Measurements from ENCODE around the gene FNBP1.

Gene FNBP1

DNA sequence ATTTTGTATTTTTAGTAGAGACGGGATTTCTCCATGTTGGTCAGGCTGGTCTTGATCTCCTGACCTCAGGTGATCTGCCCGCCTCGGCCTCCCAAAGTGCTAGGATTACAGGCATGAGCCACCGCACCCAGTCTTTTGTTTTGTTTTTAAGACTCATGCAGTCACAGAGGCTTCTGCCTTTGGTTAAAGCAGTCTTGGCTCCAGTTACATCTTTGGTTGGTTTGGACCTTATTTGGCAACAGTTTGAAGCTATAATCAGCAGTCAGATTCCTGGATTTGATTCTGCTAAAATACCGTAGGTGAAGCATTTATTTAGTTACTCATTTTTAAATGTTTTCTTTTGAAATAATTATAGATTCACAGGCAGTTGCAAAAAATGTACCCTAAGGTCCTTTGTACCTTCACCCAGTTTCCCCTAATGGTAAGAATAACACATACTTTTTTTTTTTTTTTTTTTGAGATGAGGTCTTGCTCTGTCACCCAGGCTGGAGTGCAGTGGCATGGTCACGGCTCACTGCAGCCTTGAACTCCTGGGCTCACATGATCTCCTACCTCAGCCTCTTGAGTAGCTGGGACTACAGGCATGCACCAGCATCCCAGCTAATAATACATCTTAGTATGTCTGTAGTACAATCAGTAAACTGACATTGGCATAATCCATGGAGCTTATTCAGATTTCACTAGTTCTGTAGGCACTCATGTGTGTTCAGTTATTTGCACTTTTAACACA lies 192.0 kb downstream of the FNBP1 start:
- 0 out of 2 replicates have a peak, but pooled peaks cover 2% of the 10 kb centered on the region for H3F3A ChIP-seq (ENCODE audit: low read depth)
- H3K4me2 ChIP-seq (ENCODE audit: low read depth, low read length, poor library complexity, severe bottlenecking) = no peak overlapping the region
- no peaks in the 10 kb centered on the region for H3K9me2 ChIP-seq (replicated peaks; ENCODE audit: low read depth, low read length)
- no peaks in the 10 kb centered on the region for H3K79me2 ChIP-seq (ENCODE audit: insufficient read depth, low read length)
- no peaks in the 10 kb centered on the region for H3K27me3 ChIP-seq (ENCODE audit: insufficient read depth, low read length, poor library complexity, severe bottlenecking)
- no peak overlapping the region for H3K9ac ChIP-seq (ENCODE audit: low read depth, low read length, poor library complexity, severe bottlenecking)
- peaks cover 16% of the 10 kb centered on the region for H3K4me1 ChIP-seq (ENCODE audit: insufficient read depth, low read length, poor library complexity, severe bottlenecking)
- H3K4me3 ChIP-seq (ENCODE audit: low read length, poor library complexity, severe bottlenecking) = no peak overlapping the region
- TF ChIP-seq EZH2phosphoT487 (IDR thresholded peaks at IDR 0.05; ENCODE audit: borderline replicate concordance) = no peak
- TF ChIP-seq, protein P1, sequence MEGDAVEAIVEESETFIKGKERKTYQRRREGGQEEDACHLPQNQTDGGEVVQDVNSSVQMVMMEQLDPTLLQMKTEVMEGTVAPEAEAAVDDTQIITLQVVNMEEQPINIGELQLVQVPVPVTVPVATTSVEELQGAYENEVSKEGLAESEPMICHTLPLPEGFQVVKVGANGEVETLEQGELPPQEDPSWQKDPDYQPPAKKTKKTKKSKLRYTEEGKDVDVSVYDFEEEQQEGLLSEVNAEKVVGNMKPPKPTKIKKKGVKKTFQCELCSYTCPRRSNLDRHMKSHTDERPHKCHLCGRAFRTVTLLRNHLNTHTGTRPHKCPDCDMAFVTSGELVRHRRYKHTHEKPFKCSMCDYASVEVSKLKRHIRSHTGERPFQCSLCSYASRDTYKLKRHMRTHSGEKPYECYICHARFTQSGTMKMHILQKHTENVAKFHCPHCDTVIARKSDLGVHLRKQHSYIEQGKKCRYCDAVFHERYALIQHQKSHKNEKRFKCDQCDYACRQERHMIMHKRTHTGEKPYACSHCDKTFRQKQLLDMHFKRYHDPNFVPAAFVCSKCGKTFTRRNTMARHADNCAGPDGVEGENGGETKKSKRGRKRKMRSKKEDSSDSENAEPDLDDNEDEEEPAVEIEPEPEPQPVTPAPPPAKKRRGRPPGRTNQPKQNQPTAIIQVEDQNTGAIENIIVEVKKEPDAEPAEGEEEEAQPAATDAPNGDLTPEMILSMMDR (conservative IDR thresholded peaks at IDR 0.05; ENCODE audit: low read length) = no peak
- H4K20me1 ChIP-seq (ENCODE audit: insufficient read depth, low read length, poor library complexity, severe bottlenecking) = no peaks in the 10 kb centered on the region
- no peak overlapping the region for H2AFZ ChIP-seq (ENCODE audit: low read length)
- peaks cover 5% of the 10 kb centered on the region; the same call in 1 of the 2 replicates for H3K36me3 ChIP-seq (ENCODE audit: insufficient read depth, low read length)
- H3K9me3 ChIP-seq (ENCODE audit: insufficient read depth, low read depth, low read length) = no peaks in the 10 kb centered on the region

DNA sequence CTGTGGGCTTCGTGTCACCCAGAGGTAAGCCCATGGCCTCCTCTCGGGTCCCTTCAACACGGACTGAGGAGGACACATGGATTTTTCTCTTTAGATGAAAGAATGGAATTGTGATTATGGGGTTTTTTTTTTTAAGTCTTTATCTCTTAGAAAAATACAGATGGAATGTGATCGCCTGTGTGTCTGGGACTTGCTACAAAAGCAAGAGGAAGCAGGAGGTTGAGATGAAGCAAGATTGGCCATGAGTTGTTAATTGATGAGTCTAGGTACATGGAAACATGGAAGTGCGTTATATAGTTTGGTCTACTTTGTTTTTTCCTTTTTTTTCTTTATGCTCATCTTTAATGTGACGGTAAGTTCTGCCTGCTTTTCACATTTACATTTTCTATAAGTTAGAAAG lies 193.1 kb downstream of the FNBP1 start:
- Histone ChIP-seq H3K4me1 (ENCODE audit: insufficient read depth, low read length, poor library complexity, severe bottlenecking) (peaks cover 8% of the 10 kb centered on the region), H3K4me2 (ENCODE audit: low read depth, low read length, poor library complexity, severe bottlenecking) (no peak overlapping the region), H3K79me2 (ENCODE audit: insufficient read depth, low read length) (no peaks in the 10 kb centered on the region), H3K27me3 (ENCODE audit: insufficient read depth, low read length, poor library complexity, severe bottlenecking) (no peaks in the 10 kb centered on the region), H3K9me2 (replicated peaks; ENCODE audit: low read depth, low read length) (no peaks in the 10 kb centered on the region), H3F3A (ENCODE audit: low read depth) (no peaks in the 10 kb centered on the region), H3K4me3 (ENCODE audit: low read length, poor library complexity, severe bottlenecking) (no peak overlapping the region), H4K20me1 (ENCODE audit: insufficient read depth, low read length, poor library complexity, severe bottlenecking) (no peaks in the 10 kb centered on the region), H3K9me3 (ENCODE audit: insufficient read depth, low read depth, low read length) (no peaks in the 10 kb centered on the region), H3K9ac (ENCODE audit: low read depth, low read length, poor library complexity, severe bottlenecking) (no peak overlapping the region), H2AFZ (ENCODE audit: low read length) (no peak overlapping the region), H3K36me3 (ENCODE audit: insufficient read depth, low read length) (peaks cover 5% of the 10 kb centered on the region; the same call in 1 of the 2 replicates)
- TF ChIP-seq, protein P1 (conservative IDR thresholded peaks at IDR 0.05; ENCODE audit: low read length) = no peak
- no peak for TF ChIP-seq EZH2phosphoT487 (IDR thresholded peaks at IDR 0.05; ENCODE audit: borderline replicate concordance)

DNA sequence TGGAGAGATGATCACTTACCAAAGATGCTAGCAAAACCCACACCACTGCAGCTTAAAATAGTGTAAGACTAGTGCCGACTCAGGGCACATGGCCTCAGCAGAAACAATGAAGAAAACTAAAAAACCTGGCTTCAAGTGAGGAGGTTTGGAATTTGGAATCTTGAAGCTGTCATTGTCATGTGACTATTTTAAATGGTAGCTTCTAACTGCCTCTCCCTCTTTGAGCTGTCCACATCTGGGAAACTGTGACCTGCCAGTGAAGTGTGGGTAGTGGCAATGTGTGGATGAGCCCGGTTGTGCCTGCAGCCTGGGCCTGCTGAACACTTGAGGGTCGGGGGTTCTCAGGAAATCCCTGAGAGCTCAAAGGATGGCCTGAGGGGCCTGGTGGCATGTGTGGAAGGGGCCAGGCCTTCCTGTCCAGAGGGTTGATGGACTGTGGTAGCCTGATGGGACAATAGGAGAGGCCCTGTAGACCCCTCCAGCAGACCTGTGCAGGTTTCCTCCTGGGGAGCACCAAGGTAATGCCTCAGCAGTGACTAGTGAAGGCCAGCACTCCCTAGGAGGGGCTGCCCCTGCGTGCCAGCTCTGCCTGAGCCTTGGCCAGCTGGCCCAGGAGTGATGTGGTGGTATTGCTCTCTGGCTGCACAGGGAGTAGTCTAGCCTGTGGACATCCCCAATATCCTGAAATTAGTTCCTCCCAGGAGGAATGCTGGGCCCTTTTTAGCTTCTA lies 194.1 kb downstream of the FNBP1 start:
- H3K79me2 ChIP-seq (ENCODE audit: insufficient read depth, low read length) = no peaks in the 10 kb centered on the region
- no peak for TF ChIP-seq EZH2phosphoT487 (IDR thresholded peaks at IDR 0.05; ENCODE audit: borderline replicate concordance)
- TF ChIP-seq, protein P1 (conservative IDR thresholded peaks at IDR 0.05; ENCODE audit: low read length) = no peak
- no peaks in the 10 kb centered on the region for H3K9me3 ChIP-seq (ENCODE audit: insufficient read depth, low read depth, low read length)
- H3K4me3 ChIP-seq (ENCODE audit: low read length, poor library complexity, severe bottlenecking) = no peak overlapping the region
- no peaks in the 10 kb centered on the region for H3K4me1 ChIP-seq (ENCODE audit: insufficient read depth, low read length, poor library complexity, severe bottlenecking)
- H2AFZ ChIP-seq (ENCODE audit: low read length) = no peak overlapping the region
- no peaks in the 10 kb centered on the region for H3F3A ChIP-seq (ENCODE audit: low read depth)
- no peaks in the 10 kb centered on the region for H3K9me2 ChIP-seq (replicated peaks; ENCODE audit: low read depth, low read length)
- H4K20me1 ChIP-seq (ENCODE audit: insufficient read depth, low read length, poor library complexity, severe bottlenecking) = no peaks in the 10 kb centered on the region
- no peak overlapping the region for H3K9ac ChIP-seq (ENCODE audit: low read depth, low read length, poor library complexity, severe bottlenecking)
- no peaks in the 10 kb centered on the region for H3K27me3 ChIP-seq (ENCODE audit: insufficient read depth, low read length, poor library complexity, severe bottlenecking)
- H3K36me3 ChIP-seq (ENCODE audit: insufficient read depth, low read length) = peaks cover 5% of the 10 kb centered on the region; the same call in 1 of the 2 replicates
- no peak overlapping the region for H3K4me2 ChIP-seq (ENCODE audit: low read depth, low read length, poor library complexity, severe bottlenecking)

Measured in Loucy (cell line).